Hepatic stellate cell (primary cell): ENCODE results near the gene PHKB.
A peak's percentile ranks its signal among the peaks of the same experiment; 100 is the strongest.

Source experiments
- DNase-seq: peaks from one replicate; pipeline ENCODE4 v3.0.0; 2011; ENCODE audit warnings: low spot score

Gene PHKB

DNA sequence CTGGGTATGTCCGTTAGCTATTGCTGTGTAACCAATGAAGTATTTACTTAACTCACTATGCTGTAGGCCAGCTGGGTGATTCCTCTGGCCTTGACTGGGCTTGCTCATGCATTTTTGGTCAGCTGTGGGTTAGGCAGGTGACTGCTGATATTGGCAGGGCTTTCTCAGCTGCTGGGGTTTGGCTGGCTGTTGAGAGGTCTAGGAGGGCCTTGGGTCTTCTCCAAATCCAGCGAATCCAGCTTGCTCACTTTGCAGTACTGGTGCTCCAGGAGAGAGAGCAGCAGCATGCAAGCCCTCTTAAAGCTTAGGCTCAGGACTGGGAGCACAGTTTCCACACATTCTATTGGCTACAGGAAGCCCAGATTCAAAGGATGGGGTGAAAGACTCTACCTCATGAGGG is 270.1 kb downstream of the PHKB start:
- DNase-seq, result peak; percentile 45

DNA sequence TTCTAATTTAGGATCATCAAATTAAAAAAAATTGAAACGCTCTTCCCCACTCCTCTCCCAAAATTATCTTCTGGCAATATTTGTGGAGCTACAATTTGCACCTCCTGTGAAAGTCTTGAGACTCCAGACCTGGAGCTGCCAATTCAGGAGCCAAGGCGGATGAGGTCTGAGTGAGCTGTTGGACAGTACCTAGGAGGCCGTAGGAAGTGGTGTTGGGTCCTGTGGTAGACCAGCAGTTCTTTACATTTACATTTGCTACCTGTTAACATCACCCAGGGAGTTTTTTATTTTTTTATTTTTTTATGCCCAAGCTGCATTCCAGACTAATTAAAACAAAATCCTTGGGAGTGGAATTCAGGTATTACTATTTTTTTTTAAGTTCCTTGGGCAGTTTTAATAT is 271.0 kb downstream of the PHKB start:
- DNase-seq, result no peak

DNA sequence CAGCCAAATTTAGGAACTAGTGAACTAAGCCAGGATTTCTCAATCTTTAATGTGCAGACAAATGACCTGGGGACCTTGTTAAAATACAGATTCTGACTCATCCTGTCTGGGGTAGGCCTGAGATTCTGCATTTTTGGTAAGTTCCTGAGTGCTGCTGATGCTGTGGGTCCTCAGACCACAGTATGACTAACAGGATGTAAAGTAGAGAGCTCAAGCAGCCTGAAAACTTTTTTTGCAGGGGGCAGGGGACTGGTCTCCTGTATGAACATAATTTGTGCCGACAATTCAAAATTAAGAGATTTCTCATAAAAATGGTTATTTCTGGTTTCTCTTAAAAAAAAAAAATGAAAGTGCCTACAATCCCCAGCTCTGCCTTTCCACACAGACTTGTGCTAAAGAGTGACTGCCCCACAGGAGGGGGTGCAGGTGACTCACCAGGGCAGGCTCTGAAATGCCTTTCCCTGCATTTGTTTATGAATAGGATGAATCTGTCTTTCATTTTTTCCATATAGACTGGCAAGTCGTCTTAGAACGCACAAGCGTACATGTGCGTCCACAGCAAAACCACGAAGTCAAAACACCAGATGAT is 271.5 kb downstream of the PHKB start:
- peak; percentile 68 for DNase-seq

DNA sequence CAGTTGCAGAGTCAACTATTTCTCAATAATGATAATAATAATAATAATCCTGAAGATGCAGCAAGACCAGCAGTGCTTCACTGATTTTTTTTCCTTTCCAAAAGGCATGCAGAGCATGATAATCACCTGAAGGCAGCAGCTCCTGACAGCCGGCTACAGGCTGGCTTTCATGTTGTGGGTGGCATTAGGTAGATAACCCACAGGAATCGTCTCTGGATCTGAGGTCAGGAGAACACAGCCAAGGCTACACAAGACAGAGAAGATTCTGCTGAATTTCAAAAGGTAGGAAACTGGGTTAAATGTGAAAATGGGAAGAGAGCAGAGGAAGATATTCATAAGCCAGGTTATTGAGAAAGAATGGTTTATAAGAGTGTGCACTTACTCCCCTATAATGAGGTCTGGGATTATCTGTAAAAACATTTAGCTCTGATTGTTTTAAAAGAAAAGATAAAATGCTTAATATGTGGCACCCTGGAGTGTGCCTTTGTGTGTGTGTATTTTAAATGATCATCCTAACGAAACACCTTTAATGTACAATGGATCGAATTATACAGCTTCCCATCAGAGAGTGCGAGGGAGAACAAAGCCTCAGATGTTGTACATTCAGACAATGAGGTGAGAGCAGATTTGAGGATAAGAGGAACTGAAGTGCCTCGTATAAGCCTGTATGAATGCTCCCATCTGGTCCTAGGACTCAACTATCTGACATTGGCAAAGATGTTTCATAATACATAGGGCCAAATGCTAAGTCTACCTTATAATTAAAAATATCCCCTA is 273.1 kb downstream of the PHKB start:
- no peak for DNase-seq

DNA sequence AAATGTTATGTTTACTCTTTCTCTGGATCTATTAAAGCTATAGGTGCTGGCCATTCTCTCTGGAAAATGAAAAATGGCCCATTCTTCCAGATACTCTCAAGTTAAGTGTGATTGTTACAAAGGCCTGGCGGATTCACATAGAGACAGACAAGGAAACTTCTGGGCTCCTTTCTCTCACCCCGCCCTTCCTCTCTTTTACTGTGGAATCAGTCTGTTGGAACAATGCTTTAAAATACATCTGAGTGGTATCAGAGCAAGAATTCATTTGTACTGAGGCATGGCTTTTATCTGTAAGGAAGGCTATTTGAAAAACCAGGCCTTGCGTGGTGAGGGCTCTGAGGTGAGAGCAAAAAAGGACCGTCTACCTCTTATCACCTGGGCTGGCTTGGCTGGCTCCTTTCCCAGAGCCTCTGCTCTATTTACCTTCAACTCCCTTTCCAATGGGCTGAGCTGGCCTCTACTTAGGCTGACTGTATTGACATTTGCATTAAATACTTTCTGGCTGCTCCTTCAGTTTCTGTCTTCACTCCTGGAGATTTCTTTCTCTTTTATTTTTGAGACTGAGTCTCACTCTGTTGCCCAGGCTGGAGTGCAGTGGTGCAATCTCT is 274.0 kb downstream of the PHKB start:
- no peak for DNase-seq

DNA sequence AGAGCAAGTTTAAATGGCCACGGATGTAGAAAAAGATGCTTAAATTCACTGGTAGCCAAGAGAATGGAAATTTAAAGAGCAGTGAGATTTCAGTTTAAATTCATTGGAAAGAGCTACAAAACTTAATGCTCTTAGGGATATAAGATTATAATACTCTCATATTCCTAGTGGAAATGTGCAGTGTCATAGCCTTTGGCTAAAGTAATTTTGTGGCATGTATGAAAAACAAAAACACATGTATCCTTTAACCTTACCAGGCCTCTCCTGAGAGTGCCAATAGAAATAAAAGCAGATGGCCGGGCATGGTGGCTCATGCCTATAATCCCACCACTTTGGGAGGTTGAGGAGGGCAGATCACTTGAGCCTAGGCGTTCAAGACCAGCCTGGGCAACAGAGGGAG is 289.2 kb downstream of the PHKB start:
- no peak for DNase-seq
